ENCODE measurements around the gene SAPCD1. TPM values are rescaled to one million over a fixed set of nuclear protein-coding genes. Genes with fewer than 3 reads are reported as not detected.
A peak's percentile ranks its signal among the peaks of the same experiment; 100 is the strongest.

SAPCD1 gene
- total RNA-seq, 1 experiment from 2014 or later, result 13.7 TPM

DNA sequence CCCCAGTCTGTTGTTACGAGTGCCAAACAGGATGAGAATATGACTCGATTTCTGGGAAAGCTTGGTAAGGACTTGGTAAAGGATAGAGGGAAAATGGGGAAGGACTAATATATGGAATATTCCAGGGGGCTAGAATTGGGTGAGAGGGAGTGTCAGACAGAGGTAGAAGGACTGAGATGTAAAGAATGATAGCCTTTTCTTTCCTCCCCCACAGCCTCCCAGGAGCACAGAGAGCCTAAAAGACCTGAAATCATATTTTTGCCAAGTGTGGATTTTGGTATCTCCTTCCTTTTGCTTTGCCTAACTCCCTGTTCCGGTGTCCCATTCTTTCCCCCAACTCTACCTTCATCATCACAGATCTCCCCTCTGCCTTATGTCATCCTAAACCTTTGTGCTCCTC is 19.6 kb upstream of the SAPCD1 start:
- no peaks in the 10 kb centered on the region; the same call in 1 of the 2 replicates for H3K27me3 Mint-ChIP-seq (ENCODE audit: low read depth)
- ChIA-PET CTCF (interaction anchor here (3.6 kb wide), 1 partner anchor 49 kb away, joined by 14 read pairs; no protein-coding TSS in a partner anchor), POLR2A (no interaction called here)
- peaks cover 18% of the 10 kb centered on the region for H3K36me3 Mint-ChIP-seq
- H3K9me3 Mint-ChIP-seq, result no peaks in the 10 kb centered on the region
- no peak overlapping the region for H3K27ac Mint-ChIP-seq
- peaks cover 33% of the 10 kb centered on the region for H3K4me1 Mint-ChIP-seq
- no peak for ATAC-seq
- TF ChIP-seq, protein P1, sequence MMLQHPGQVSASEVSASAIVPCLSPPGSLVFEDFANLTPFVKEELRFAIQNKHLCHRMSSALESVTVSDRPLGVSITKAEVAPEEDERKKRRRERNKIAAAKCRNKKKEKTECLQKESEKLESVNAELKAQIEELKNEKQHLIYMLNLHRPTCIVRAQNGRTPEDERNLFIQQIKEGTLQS (CRISPR knock-in tag; conservative IDR thresholded peaks at IDR 0.05), result no peak
- TF ChIP-seq CREB1 (CRISPR knock-in tag; IDR thresholded peaks at IDR 0.05) (no peak), CREM (CRISPR knock-in tag; IDR thresholded peaks at IDR 0.05) (no peak), TEAD1 (CRISPR knock-in tag; IDR thresholded peaks at IDR 0.05) (no peak), SMAD4 (CRISPR knock-in tag; IDR thresholded peaks at IDR 0.05) (no peak), ZNF396 (CRISPR knock-in tag; IDR thresholded peaks at IDR 0.05; ENCODE audit: borderline replicate concordance) (no peak), OVOL2 (CRISPR knock-in tag; IDR thresholded peaks at IDR 0.05; ENCODE audit: borderline replicate concordance) (no peak), ZNF671 (CRISPR knock-in tag; IDR thresholded peaks at IDR 0.05) (no peak)
- TF ChIP-seq, protein P2, sequence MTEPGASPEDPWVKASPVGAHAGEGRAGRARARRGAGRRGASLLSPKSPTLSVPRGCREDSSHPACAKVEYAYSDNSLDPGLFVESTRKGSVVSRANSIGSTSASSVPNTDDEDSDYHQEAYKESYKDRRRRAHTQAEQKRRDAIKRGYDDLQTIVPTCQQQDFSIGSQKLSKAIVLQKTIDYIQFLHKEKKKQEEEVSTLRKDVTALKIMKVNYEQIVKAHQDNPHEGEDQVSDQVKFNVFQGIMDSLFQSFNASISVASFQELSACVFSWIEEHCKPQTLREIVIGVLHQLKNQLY (CRISPR knock-in tag; IDR thresholded peaks at IDR 0.05), result no peak
- H3K4me3 Mint-ChIP-seq, result no peak overlapping the region
- DNase-seq (ENCODE audit: low spot score), result no peak

DNA sequence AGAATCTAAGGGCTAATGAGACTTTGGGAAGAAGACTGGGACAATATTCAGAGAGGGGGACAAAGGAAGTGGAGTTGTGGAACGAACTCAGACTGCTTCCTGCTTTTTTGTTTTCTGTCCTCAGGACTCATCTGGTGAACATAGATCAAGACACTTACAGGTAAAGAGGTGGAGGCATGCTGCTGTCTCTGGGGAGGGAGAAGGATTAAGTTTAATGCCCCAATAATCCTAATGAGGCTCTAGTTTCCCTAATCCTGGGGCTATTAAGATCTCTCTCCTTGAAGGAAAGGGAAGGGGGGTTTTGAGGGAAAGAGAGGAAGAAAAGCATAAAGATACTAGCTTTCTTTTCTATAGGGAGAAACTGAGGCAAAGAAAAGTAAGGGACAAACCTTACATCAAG is 18.0 kb upstream of the SAPCD1 start:
- POLR2A ChIA-PET, result no interaction called here
- H3K4me3 Mint-ChIP-seq, result no peak overlapping the region
- peak overlapping the region; percentile 83 for H3K27ac Mint-ChIP-seq

More for the DNA sequence above, 18.0 kb upstream of the SAPCD1 start:
- TF ChIP-seq ZNF232 (CRISPR knock-in tag; IDR thresholded peaks at IDR 0.05) (no peak), EMX1 (CRISPR knock-in tag; IDR thresholded peaks at IDR 0.05) (no peak), ETV6 (CRISPR knock-in tag; IDR thresholded peaks at IDR 0.05) (no peak)
- TF ChIP-seq, protein P3, sequence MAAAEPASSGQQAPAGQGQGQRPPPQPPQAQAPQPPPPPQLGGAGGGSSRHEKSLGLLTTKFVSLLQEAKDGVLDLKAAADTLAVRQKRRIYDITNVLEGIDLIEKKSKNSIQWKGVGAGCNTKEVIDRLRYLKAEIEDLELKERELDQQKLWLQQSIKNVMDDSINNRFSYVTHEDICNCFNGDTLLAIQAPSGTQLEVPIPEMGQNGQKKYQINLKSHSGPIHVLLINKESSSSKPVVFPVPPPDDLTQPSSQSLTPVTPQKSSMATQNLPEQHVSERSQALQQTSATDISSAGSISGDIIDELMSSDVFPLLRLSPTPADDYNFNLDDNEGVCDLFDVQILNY (CRISPR knock-in tag; IDR thresholded peaks at IDR 0.05), result no peak
- TF ChIP-seq, protein P4, sequence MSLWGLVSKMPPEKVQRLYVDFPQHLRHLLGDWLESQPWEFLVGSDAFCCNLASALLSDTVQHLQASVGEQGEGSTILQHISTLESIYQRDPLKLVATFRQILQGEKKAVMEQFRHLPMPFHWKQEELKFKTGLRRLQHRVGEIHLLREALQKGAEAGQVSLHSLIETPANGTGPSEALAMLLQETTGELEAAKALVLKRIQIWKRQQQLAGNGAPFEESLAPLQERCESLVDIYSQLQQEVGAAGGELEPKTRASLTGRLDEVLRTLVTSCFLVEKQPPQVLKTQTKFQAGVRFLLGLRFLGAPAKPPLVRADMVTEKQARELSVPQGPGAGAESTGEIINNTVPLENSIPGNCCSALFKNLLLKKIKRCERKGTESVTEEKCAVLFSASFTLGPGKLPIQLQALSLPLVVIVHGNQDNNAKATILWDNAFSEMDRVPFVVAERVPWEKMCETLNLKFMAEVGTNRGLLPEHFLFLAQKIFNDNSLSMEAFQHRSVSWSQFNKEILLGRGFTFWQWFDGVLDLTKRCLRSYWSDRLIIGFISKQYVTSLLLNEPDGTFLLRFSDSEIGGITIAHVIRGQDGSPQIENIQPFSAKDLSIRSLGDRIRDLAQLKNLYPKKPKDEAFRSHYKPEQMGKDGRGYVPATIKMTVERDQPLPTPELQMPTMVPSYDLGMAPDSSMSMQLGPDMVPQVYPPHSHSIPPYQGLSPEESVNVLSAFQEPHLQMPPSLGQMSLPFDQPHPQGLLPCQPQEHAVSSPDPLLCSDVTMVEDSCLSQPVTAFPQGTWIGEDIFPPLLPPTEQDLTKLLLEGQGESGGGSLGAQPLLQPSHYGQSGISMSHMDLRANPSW (CRISPR knock-in tag; conservative IDR thresholded peaks at IDR 0.05; ENCODE audit: low read depth), result no peak
- TF ChIP-seq, protein P1 (CRISPR knock-in tag; conservative IDR thresholded peaks at IDR 0.05), result no peak
- TF ChIP-seq, protein P5, sequence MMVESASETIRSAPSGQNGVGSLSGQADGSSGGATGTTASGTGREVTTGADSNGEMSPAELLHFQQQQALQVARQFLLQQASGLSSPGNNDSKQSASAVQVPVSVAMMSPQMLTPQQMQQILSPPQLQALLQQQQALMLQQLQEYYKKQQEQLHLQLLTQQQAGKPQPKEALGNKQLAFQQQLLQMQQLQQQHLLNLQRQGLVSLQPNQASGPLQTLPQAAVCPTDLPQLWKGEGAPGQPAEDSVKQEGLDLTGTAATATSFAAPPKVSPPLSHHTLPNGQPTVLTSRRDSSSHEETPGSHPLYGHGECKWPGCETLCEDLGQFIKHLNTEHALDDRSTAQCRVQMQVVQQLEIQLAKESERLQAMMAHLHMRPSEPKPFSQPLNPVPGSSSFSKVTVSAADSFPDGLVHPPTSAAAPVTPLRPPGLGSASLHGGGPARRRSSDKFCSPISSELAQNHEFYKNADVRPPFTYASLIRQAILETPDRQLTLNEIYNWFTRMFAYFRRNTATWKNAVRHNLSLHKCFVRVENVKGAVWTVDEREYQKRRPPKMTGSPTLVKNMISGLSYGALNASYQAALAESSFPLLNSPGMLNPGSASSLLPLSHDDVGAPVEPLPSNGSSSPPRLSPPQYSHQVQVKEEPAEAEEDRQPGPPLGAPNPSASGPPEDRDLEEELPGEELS (CRISPR knock-in tag; IDR thresholded peaks at IDR 0.05), result no peak
- TF ChIP-seq, protein P6, sequence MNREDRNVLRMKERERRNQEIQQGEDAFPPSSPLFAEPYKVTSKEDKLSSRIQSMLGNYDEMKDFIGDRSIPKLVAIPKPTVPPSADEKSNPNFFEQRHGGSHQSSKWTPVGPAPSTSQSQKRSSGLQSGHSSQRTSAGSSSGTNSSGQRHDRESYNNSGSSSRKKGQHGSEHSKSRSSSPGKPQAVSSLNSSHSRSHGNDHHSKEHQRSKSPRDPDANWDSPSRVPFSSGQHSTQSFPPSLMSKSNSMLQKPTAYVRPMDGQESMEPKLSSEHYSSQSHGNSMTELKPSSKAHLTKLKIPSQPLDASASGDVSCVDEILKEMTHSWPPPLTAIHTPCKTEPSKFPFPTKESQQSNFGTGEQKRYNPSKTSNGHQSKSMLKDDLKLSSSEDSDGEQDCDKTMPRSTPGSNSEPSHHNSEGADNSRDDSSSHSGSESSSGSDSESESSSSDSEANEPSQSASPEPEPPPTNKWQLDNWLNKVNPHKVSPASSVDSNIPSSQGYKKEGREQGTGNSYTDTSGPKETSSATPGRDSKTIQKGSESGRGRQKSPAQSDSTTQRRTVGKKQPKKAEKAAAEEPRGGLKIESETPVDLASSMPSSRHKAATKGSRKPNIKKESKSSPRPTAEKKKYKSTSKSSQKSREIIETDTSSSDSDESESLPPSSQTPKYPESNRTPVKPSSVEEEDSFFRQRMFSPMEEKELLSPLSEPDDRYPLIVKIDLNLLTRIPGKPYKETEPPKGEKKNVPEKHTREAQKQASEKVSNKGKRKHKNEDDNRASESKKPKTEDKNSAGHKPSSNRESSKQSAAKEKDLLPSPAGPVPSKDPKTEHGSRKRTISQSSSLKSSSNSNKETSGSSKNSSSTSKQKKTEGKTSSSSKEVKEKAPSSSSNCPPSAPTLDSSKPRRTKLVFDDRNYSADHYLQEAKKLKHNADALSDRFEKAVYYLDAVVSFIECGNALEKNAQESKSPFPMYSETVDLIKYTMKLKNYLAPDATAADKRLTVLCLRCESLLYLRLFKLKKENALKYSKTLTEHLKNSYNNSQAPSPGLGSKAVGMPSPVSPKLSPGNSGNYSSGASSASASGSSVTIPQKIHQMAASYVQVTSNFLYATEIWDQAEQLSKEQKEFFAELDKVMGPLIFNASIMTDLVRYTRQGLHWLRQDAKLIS (CRISPR knock-in tag; IDR thresholded peaks at IDR 0.05; ENCODE audit: borderline replicate concordance), result no peak
- TF ChIP-seq, protein P7, sequence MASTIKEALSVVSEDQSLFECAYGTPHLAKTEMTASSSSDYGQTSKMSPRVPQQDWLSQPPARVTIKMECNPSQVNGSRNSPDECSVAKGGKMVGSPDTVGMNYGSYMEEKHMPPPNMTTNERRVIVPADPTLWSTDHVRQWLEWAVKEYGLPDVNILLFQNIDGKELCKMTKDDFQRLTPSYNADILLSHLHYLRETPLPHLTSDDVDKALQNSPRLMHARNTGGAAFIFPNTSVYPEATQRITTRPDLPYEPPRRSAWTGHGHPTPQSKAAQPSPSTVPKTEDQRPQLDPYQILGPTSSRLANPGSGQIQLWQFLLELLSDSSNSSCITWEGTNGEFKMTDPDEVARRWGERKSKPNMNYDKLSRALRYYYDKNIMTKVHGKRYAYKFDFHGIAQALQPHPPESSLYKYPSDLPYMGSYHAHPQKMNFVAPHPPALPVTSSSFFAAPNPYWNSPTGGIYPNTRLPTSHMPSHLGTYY (CRISPR knock-in tag; IDR thresholded peaks at IDR 0.05), result no peak
- DNase-seq (ENCODE audit: low spot score), result no peak
- H3K4me1 Mint-ChIP-seq, result peaks cover 17% of the 10 kb centered on the region
- peaks cover 25% of the 10 kb centered on the region for H3K36me3 Mint-ChIP-seq
- CTCF ChIA-PET, result interaction anchor here (0.6 to 1.4 kb wide), 2 partner anchors 26 to 55 kb away, joined by 3 to 4 read pairs; no protein-coding TSS in a partner anchor
- no peaks in the 10 kb centered on the region; the same call in 1 of the 2 replicates for H3K27me3 Mint-ChIP-seq (ENCODE audit: low read depth)
- H3K9me3 Mint-ChIP-seq, result no peaks in the 10 kb centered on the region
- ATAC-seq, result no peak
